HL-60 (cell line): ENCODE measurements around the gene CD36.

Source experiments
- DNase-seq, 2 experiments: peaks; one replicate each; pipeline ENCODE4 v3.0.0-alpha.2; 2010 to 2020; ENCODE audit warnings: low read depth in 1 of 2, low spot score in 1 of 2
- H3K27ac ChIP-seq: fragments of 250-450 bp; sonication (Bioruptor Pico); replicated peaks from 2 replicates; pipeline ENCODE4 v1.5.1; 2020; ENCODE audit warnings: mild to moderate bottlenecking, moderate library complexity
- H3K27me3 ChIP-seq: fragments of 250-450 bp; sonication (Bioruptor Pico); 2 replicates; pipeline ENCODE4 v1.5.1; 2021; ENCODE audit warnings: mild to moderate bottlenecking, moderate library complexity; ENCODE audit not compliant: insufficient read depth, poor library complexity, severe bottlenecking
- H3K4me3 ChIP-seq: replicated peaks from 2 replicates; pipeline ENCODE4 v1.5.1; 2011; ENCODE audit warnings: mild to moderate bottlenecking, control low read depth, low read length; ENCODE audit not compliant: insufficient read depth
- GABPA ChIP-seq: IDR thresholded peaks from 2 replicates; pipeline ENCODE4 v1.6.1; 2012; ENCODE audit warnings: low read depth
- POLR2AphosphoS5 ChIP-seq: IDR thresholded peaks from 2 replicates; pipeline ENCODE4 v1.6.1; 2012; ENCODE audit warnings: low read depth
- SPI1 ChIP-seq: IDR thresholded peaks from 2 replicates; pipeline ENCODE4 v1.6.1; 2012; ENCODE audit warnings: low read depth, mild to moderate bottlenecking, borderline replicate concordance
- TF ChIP-seq, protein P1 (sequence below): IDR thresholded peaks from one replicate; pipeline ENCODE4 v1.5.1; 2011; ENCODE audit warnings: low read length, control low read depth, inconsistent platforms; ENCODE audit not compliant: insufficient read depth
- TF ChIP-seq, protein P2 (sequence below): IDR thresholded peaks from 2 replicates; pipeline ENCODE4 v1.6.1; 2012; ENCODE audit warnings: low read depth; ENCODE audit not compliant: insufficient replicate concordance

CD36 gene

DNA sequence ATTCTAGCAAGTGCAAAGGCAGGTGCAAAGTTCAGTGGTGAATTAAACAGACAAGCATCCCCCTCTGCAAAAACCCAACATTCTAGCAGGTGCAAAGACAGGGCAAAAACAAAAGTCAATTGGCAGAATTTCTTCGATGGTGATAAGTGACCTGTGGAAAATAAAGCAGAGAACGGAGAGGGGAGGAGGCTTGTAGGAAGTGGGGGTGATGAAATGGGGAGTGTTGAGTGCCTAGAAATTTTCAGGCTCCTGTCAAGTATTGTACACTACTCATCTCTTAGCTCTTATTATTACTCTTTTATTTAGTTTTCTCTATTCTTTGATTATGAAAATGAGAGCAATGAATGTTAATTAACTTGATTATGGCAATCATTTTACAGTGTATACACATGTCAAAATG is 2.4 kb upstream of the CD36 start:
- H3K4me3 ChIP-seq, result no peak overlapping the region
- H3K27me3 ChIP-seq, result no peaks in the 10 kb centered on the region
- TF ChIP-seq GABPA (no peak), POLR2AphosphoS5 (no peak), SPI1 (no peak)
- TF ChIP-seq, protein P1, sequence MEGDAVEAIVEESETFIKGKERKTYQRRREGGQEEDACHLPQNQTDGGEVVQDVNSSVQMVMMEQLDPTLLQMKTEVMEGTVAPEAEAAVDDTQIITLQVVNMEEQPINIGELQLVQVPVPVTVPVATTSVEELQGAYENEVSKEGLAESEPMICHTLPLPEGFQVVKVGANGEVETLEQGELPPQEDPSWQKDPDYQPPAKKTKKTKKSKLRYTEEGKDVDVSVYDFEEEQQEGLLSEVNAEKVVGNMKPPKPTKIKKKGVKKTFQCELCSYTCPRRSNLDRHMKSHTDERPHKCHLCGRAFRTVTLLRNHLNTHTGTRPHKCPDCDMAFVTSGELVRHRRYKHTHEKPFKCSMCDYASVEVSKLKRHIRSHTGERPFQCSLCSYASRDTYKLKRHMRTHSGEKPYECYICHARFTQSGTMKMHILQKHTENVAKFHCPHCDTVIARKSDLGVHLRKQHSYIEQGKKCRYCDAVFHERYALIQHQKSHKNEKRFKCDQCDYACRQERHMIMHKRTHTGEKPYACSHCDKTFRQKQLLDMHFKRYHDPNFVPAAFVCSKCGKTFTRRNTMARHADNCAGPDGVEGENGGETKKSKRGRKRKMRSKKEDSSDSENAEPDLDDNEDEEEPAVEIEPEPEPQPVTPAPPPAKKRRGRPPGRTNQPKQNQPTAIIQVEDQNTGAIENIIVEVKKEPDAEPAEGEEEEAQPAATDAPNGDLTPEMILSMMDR, result no peak
- TF ChIP-seq, protein P2, sequence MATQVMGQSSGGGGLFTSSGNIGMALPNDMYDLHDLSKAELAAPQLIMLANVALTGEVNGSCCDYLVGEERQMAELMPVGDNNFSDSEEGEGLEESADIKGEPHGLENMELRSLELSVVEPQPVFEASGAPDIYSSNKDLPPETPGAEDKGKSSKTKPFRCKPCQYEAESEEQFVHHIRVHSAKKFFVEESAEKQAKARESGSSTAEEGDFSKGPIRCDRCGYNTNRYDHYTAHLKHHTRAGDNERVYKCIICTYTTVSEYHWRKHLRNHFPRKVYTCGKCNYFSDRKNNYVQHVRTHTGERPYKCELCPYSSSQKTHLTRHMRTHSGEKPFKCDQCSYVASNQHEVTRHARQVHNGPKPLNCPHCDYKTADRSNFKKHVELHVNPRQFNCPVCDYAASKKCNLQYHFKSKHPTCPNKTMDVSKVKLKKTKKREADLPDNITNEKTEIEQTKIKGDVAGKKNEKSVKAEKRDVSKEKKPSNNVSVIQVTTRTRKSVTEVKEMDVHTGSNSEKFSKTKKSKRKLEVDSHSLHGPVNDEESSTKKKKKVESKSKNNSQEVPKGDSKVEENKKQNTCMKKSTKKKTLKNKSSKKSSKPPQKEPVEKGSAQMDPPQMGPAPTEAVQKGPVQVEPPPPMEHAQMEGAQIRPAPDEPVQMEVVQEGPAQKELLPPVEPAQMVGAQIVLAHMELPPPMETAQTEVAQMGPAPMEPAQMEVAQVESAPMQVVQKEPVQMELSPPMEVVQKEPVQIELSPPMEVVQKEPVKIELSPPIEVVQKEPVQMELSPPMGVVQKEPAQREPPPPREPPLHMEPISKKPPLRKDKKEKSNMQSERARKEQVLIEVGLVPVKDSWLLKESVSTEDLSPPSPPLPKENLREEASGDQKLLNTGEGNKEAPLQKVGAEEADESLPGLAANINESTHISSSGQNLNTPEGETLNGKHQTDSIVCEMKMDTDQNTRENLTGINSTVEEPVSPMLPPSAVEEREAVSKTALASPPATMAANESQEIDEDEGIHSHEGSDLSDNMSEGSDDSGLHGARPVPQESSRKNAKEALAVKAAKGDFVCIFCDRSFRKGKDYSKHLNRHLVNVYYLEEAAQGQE, result no peak
- no peak overlapping the region for H3K27ac ChIP-seq
- no peak for DNase-seq

DNA sequence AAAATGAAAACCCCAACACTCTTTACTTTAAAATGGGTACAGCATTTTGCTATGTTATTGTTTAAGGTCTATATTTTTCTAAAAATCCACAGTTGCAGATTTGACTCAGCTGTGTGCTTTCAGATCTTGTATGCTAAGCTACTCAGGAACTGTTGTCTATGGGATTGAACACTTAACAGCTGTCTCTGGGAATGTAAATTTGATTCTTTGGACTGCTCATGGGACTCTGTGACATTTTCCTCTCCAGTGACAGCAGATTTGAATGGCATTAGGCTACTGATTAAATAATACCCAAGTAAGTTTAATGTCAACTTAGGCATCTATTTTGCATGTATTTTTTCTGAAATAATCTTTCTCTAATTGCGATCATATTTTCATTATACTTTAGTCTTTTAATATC is 1.7 kb upstream of the CD36 start:
- TF ChIP-seq, protein P1, result no peak
- TF ChIP-seq SPI1, result no peak
- no peak for TF ChIP-seq POLR2AphosphoS5
- TF ChIP-seq, protein P2, result no peak
- no peak for TF ChIP-seq GABPA
- Histone ChIP-seq H3K4me3 (no peak overlapping the region), H3K27me3 (no peaks in the 10 kb centered on the region), H3K27ac (no peak overlapping the region)
- DNase-seq, result no peak

DNA sequence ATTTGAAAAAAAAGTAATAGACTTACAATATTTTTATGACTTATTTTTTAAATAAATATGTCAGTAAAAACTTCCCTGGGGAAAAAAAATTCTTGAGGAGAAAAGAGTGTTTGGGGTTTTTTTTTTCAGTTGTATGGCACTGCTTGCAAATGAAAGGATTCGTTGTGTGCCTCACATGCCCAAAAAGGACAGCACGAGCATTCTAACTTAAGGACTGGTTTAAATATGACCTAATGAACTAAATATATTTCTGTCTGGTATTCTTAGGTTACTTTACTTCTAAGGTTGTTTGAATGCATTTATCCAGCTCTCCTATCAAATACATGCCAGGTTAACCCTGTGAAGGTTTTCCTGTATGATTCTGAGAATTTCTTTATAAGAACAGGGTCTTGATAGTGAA is 988 bp upstream of the CD36 start:
- no peak for DNase-seq
- Histone ChIP-seq H3K27ac (no peak overlapping the region), H3K27me3 (no peaks in the 10 kb centered on the region), H3K4me3 (no peak overlapping the region)
- TF ChIP-seq, protein P2, result no peak
- TF ChIP-seq, protein P1, result no peak
